ENCODE measurements around the gene MPRIP. TPM values are rescaled to one million over a fixed set of nuclear protein-coding genes. Genes with fewer than 3 reads are reported as not detected.

Gene MPRIP
- total RNA-seq, 1 experiment from 2014 or later = 140 TPM

DNA sequence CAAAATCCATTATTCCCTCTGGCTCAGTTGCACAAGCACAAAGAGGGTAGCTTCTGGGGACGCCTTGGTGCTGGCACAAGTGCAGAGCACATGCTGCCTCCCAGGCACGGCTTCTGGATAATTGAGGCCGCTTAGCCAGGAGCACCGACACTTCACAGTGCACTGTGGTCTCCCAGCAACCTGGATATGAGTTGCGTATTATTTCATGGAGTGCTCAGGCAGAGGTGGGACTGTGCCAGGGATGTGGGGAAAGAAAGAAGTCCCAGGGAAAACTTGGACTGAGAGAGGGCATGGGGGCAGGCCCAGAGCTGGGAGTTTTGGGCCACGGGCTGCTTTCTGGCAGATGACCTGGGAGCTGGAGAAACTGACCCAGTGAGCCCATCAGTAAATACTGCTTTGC is 37.5 kb downstream of the MPRIP start:
- DNase-seq (ENCODE audit: low spot score) = no peak
- ChIA-PET CTCF (interaction anchor here (0.6 to 1.6 kb wide), 3 partner anchors 41 to 88 kb away, joined by 3 to 4 read pairs (median 3); no protein-coding TSS in a partner anchor), POLR2A (no interaction called here)
- Mint-ChIP-seq H3K4me1 (no peaks in the 10 kb centered on the region), H3K4me3 (no peak overlapping the region), H3K27ac (peak overlapping the region; percentile 86; the same call in 1 of the 2 replicates), H3K36me3 (peaks cover 15% of the 10 kb centered on the region), H3K27me3 (ENCODE audit: low read depth) (no peaks in the 10 kb centered on the region), H3K9me3 (no peaks in the 10 kb centered on the region)
- ATAC-seq = no peak
- TF ChIP-seq, protein P1, sequence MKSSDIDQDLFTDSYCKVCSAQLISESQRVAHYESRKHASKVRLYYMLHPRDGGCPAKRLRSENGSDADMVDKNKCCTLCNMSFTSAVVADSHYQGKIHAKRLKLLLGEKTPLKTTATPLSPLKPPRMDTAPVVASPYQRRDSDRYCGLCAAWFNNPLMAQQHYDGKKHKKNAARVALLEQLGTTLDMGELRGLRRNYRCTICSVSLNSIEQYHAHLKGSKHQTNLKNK (CRISPR knock-in tag; IDR thresholded peaks at IDR 0.05) = no peak
- TF ChIP-seq NR2C2 (CRISPR knock-in tag; IDR thresholded peaks at IDR 0.05) (no peak), OVOL2 (CRISPR knock-in tag; IDR thresholded peaks at IDR 0.05; ENCODE audit: borderline replicate concordance) (no peak), ATF6 (CRISPR knock-in tag; IDR thresholded peaks at IDR 0.05) (no peak), ZNF138 (CRISPR knock-in tag; conservative IDR thresholded peaks at IDR 0.05) (no peak), FOXP4 (CRISPR knock-in tag; IDR thresholded peaks at IDR 0.05) (no peak), ERG (CRISPR knock-in tag; IDR thresholded peaks at IDR 0.05) (no peak), TCF7 (CRISPR knock-in tag; IDR thresholded peaks at IDR 0.05; ENCODE audit: low read depth) (no peak), ZSCAN18 (CRISPR knock-in tag; IDR thresholded peaks at IDR 0.05) (no peak), TP53 (CRISPR knock-in tag; IDR thresholded peaks at IDR 0.05) (no peak), HMGA2 (CRISPR knock-in tag; IDR thresholded peaks at IDR 0.05) (no peak)
- TF ChIP-seq, protein P2, sequence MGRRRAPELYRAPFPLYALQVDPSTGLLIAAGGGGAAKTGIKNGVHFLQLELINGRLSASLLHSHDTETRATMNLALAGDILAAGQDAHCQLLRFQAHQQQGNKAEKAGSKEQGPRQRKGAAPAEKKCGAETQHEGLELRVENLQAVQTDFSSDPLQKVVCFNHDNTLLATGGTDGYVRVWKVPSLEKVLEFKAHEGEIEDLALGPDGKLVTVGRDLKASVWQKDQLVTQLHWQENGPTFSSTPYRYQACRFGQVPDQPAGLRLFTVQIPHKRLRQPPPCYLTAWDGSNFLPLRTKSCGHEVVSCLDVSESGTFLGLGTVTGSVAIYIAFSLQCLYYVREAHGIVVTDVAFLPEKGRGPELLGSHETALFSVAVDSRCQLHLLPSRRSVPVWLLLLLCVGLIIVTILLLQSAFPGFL (CRISPR knock-in tag; IDR thresholded peaks at IDR 0.05; ENCODE audit: borderline replicate concordance) = no peak
- TF ChIP-seq, protein P3, sequence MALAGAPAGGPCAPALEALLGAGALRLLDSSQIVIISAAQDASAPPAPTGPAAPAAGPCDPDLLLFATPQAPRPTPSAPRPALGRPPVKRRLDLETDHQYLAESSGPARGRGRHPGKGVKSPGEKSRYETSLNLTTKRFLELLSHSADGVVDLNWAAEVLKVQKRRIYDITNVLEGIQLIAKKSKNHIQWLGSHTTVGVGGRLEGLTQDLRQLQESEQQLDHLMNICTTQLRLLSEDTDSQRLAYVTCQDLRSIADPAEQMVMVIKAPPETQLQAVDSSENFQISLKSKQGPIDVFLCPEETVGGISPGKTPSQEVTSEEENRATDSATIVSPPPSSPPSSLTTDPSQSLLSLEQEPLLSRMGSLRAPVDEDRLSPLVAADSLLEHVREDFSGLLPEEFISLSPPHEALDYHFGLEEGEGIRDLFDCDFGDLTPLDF (CRISPR knock-in tag; IDR thresholded peaks at IDR 0.05) = no peak
- TF ChIP-seq, protein P4, sequence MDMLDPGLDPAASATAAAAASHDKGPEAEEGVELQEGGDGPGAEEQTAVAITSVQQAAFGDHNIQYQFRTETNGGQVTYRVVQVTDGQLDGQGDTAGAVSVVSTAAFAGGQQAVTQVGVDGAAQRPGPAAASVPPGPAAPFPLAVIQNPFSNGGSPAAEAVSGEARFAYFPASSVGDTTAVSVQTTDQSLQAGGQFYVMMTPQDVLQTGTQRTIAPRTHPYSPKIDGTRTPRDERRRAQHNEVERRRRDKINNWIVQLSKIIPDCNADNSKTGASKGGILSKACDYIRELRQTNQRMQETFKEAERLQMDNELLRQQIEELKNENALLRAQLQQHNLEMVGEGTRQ (CRISPR knock-in tag; IDR thresholded peaks at IDR 0.05) = no peak
- TF ChIP-seq, protein P5, sequence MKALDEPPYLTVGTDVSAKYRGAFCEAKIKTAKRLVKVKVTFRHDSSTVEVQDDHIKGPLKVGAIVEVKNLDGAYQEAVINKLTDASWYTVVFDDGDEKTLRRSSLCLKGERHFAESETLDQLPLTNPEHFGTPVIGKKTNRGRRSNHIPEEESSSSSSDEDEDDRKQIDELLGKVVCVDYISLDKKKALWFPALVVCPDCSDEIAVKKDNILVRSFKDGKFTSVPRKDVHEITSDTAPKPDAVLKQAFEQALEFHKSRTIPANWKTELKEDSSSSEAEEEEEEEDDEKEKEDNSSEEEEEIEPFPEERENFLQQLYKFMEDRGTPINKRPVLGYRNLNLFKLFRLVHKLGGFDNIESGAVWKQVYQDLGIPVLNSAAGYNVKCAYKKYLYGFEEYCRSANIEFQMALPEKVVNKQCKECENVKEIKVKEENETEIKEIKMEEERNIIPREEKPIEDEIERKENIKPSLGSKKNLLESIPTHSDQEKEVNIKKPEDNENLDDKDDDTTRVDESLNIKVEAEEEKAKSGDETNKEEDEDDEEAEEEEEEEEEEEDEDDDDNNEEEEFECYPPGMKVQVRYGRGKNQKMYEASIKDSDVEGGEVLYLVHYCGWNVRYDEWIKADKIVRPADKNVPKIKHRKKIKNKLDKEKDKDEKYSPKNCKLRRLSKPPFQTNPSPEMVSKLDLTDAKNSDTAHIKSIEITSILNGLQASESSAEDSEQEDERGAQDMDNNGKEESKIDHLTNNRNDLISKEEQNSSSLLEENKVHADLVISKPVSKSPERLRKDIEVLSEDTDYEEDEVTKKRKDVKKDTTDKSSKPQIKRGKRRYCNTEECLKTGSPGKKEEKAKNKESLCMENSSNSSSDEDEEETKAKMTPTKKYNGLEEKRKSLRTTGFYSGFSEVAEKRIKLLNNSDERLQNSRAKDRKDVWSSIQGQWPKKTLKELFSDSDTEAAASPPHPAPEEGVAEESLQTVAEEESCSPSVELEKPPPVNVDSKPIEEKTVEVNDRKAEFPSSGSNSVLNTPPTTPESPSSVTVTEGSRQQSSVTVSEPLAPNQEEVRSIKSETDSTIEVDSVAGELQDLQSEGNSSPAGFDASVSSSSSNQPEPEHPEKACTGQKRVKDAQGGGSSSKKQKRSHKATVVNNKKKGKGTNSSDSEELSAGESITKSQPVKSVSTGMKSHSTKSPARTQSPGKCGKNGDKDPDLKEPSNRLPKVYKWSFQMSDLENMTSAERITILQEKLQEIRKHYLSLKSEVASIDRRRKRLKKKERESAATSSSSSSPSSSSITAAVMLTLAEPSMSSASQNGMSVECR (CRISPR knock-in tag; IDR thresholded peaks at IDR 0.05; ENCODE audit: borderline replicate concordance) = no peak
- TF ChIP-seq, protein P6, sequence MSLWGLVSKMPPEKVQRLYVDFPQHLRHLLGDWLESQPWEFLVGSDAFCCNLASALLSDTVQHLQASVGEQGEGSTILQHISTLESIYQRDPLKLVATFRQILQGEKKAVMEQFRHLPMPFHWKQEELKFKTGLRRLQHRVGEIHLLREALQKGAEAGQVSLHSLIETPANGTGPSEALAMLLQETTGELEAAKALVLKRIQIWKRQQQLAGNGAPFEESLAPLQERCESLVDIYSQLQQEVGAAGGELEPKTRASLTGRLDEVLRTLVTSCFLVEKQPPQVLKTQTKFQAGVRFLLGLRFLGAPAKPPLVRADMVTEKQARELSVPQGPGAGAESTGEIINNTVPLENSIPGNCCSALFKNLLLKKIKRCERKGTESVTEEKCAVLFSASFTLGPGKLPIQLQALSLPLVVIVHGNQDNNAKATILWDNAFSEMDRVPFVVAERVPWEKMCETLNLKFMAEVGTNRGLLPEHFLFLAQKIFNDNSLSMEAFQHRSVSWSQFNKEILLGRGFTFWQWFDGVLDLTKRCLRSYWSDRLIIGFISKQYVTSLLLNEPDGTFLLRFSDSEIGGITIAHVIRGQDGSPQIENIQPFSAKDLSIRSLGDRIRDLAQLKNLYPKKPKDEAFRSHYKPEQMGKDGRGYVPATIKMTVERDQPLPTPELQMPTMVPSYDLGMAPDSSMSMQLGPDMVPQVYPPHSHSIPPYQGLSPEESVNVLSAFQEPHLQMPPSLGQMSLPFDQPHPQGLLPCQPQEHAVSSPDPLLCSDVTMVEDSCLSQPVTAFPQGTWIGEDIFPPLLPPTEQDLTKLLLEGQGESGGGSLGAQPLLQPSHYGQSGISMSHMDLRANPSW (CRISPR knock-in tag; conservative IDR thresholded peaks at IDR 0.05; ENCODE audit: low read depth) = no peak
